ENCODE measurements around the gene CWC15. TPM values are rescaled to one million over a fixed set of nuclear protein-coding genes. Genes with fewer than 3 reads are reported as not detected.
"Not testable (repeated sequence)": the region's sequence is repeated elsewhere in the genome, so short reads cannot be mapped to it uniquely, and the experiment has no call there.

CWC15 gene
- total RNA-seq, 2 experiments from 2014 or later = 80.7 to 83.0 TPM

GRCh38 chr11:94924171-94924572, 49.2 kb downstream of the CWC15 start:
- DNase-seq (no peak), ATAC-seq (ENCODE audit: low read depth) (peak; percentile 23)
- Mint-ChIP-seq H3K27ac (peak overlapping the region; percentile 85), H3K27me3 (no peaks in the 10 kb centered on the region), H3K4me3 (peak overlapping the region; percentile 4), H3K9me3 (peaks cover 4% of the 10 kb centered on the region), H3K36me3 (peaks cover 12% of the 10 kb centered on the region), H3K4me1 (peaks cover 30% of the 10 kb centered on the region)
- POLR2A ChIA-PET = interaction anchor here (1.2 kb wide), 1 partner anchor 11 kb away, joined by 4 read pairs; no protein-coding TSS in a partner anchor

- peaks cover 12% of the 10 kb centered on the region for H3K36me3 Mint-ChIP-seq
- ATAC-seq (ENCODE audit: low read depth) (no peak), DNase-seq (no peak)
- peaks cover 4% of the 10 kb centered on the region for H3K9me3 Mint-ChIP-seq
- H3K27ac Mint-ChIP-seq = no peak overlapping the region
- H3K4me3 Mint-ChIP-seq = no peak overlapping the region
- peaks cover 20% of the 10 kb centered on the region for H3K4me1 Mint-ChIP-seq
- no peaks in the 10 kb centered on the region for H3K27me3 Mint-ChIP-seq
- POLR2A ChIA-PET = no interaction called here
These were observed 50.4 kb downstream of the CWC15 start for GRCh38 chr11:94923004-94923334.

- H3K27ac Mint-ChIP-seq = no peak overlapping the region
- H3K4me3 Mint-ChIP-seq = no peak overlapping the region
- ATAC-seq (ENCODE audit: low read depth) (no peak), DNase-seq (no peak)
- no peaks in the 10 kb centered on the region for H3K27me3 Mint-ChIP-seq
- peaks cover 4% of the 10 kb centered on the region for H3K9me3 Mint-ChIP-seq
- H3K4me1 Mint-ChIP-seq = peaks cover 20% of the 10 kb centered on the region
- POLR2A ChIA-PET = no interaction called here
- H3K36me3 Mint-ChIP-seq = peaks cover 12% of the 10 kb centered on the region
These were observed 50.9 kb downstream of the CWC15 start for GRCh38 chr11:94922321-94923003.

DNA sequence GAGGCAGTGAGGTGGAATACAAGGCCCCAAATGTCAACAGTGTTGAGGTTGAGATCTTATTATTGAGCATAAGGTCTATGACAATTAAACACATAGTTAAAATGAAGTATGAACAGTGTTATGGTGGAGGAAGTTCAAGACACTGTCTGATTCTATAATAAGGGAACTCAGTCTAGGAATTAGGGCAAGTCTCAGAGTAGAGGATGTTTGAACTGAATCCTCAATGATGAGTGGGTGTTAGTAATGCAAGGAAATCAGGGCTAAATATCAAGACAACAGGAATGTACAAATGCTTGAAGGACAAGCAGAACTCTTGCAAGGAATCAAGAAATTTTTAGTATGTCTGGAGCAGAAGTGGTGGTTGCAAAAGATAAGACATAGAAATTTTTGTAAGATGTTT, 53.0 kb downstream of the CWC15 start:
- Mint-ChIP-seq H3K4me3 (no peak overlapping the region), H3K27ac (no peak overlapping the region), H3K36me3 (peaks cover 6% of the 10 kb centered on the region), H3K27me3 (no peaks in the 10 kb centered on the region), H3K9me3 (peaks cover 4% of the 10 kb centered on the region), H3K4me1 (peaks cover 12% of the 10 kb centered on the region)
- DNase-seq = no peak
- POLR2A ChIA-PET = no interaction called here
- no peak for ATAC-seq (ENCODE audit: low read depth)

GRCh38 chr11:94913718-94914394, 59.5 kb downstream of the CWC15 start:
- POLR2A ChIA-PET; H3K4me1 Mint-ChIP-seq; H3K9me3 Mint-ChIP-seq; DNase-seq; H3K36me3 Mint-ChIP-seq; H3K27ac Mint-ChIP-seq; H3K27me3 Mint-ChIP-seq; ATAC-seq (ENCODE audit: low read depth); H3K4me3 Mint-ChIP-seq: not testable (repeated sequence)

- H3K27me3 Mint-ChIP-seq = peaks cover 4% of the 10 kb centered on the region
- H3K36me3 Mint-ChIP-seq = no peaks in the 10 kb centered on the region
- POLR2A ChIA-PET = no interaction called here
- ATAC-seq (ENCODE audit: low read depth) = no peak
- no peak overlapping the region for H3K27ac Mint-ChIP-seq
- H3K9me3 Mint-ChIP-seq = no peaks in the 10 kb centered on the region
- H3K4me1 Mint-ChIP-seq = no peaks in the 10 kb centered on the region
- no peak overlapping the region for H3K4me3 Mint-ChIP-seq
- DNase-seq = no peak
These were observed 60.5 kb downstream of the CWC15 start for GRCh38 chr11:94912806-94913205.

Other genes with a start within 250 kb of the CWC15 start
- 1 to 10 TPM; 4.4 to 4.8 TPM for gene AMOTL1, start 205.2 kb downstream of the CWC15 start, total RNA-seq
- gene KDM4D, start 153 bp upstream of the CWC15 start, total RNA-seq = 1 to 10 TPM; 1.3 to 1.7 TPM
- gene KDM4E, start 51.7 kb upstream of the CWC15 start, total RNA-seq = not detected
- not detected for gene KDM4F, start 75.9 kb upstream of the CWC15 start, total RNA-seq
- gene SRSF8, start 93.4 kb upstream of the CWC15 start, total RNA-seq = 10 to 100 TPM; 45.1 to 55.8 TPM
- 10 to 100 TPM; 23.8 TPM for gene ENDOD1, start 116.3 kb upstream of the CWC15 start, total RNA-seq